Stimulated activated CD8-positive, alpha-beta memory T cell treated with anti-CD3 and anti-CD28 coated beads, Interleukin-4, amount 100 ng/mL, for 24 hours (primary cell): ENCODE results near the gene CYBA.
"Not testable (repeated sequence)": the region's sequence is repeated elsewhere in the genome, so short reads cannot be mapped to it uniquely, and the experiment has no call there.

ENCODE experiments used
- DNase-seq: peaks from one replicate; pipeline ENCODE4 v3.0.0-alpha.2; 2020; ENCODE audit warnings: low read depth

CYBA gene

DNA sequence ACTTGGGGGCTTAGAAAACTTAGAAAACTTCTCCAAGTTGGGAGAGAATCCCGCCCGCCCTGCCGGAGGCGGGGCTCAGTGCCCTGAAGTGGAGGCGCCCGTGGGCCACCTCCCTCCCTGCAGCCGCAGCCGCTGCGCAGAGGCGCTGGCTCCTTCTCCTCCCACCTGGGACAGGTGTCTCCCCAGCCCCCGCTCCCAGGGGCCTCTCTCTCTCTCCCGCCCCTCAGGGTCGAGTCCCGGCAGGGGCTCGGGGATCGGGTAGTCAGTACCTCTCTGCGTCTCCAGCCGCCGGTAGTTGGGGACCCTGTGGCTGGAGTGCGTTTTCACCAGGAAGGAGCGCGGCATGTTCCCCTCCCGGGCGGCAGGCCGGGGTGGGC is 35.2 kb upstream of the CYBA start:
- no peak for DNase-seq

- DNase-seq: no peak
Measured at GRCh38 chr16:88685156-88686061, 34.6 kb upstream of the CYBA start.

DNA sequence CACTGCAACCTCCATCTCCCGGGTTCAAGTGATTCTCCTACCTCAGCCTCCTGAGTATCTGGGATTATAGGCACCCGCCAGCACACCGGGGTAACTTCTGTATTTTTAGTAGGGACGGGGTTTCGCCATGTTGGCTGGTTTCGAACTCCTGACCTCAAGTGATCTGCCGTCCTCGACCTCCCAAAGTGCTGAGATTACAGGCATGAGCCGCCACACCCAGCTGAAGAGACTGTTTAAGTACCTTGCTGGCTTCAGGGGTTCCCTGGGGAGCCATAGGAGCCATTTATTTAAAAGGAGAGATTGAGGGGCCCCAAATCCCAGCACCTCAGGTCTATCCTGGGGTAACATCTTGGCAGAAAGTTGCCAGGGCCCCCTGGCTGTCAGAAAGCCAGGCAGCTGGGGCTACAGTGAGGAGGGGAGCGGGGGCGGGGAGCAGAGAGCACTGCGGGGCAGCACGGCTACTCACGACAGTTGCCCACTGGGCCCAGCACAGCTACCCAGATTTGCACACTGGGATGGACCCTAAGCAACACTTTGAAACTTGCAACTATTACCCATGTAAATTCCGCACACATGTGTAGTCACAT is 33.8 kb upstream of the CYBA start:
- DNase-seq: no peak

DNA sequence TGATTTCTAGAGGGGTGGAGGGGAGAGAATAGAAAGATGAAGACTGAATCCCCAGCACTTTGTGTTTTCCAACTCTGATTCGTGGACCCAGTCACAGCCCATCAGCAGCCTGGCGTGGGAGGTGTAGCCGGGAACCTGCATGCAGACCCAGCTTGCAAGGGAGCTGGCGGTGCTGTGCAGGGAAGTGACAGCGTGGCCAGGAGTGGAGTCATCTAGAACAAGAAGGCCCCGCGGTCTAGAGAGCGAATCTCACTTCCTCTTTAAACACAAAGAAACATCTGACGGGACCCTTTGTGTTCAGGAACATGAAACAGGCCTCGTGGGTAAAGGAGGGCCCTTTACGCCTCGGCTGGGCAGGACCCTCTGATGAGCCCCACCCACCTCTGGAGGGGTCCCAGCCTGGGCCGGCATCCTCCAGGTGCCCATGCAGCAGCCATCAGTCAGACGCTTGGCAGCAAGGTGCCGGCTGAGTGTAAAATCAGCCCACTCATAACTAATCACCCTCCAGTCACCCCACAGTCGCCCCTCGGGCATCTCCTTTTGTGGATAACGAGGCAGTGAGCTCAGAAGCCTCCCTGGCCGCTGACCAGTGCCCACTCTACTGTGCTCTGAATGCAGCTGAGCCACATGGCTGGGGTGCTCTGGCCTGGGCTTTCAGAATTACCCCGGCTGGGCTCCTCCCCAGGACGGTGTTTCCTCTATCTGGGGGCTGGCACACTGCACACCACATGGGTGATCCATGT is 31.0 kb upstream of the CYBA start:
- DNase-seq: no peak

DNA sequence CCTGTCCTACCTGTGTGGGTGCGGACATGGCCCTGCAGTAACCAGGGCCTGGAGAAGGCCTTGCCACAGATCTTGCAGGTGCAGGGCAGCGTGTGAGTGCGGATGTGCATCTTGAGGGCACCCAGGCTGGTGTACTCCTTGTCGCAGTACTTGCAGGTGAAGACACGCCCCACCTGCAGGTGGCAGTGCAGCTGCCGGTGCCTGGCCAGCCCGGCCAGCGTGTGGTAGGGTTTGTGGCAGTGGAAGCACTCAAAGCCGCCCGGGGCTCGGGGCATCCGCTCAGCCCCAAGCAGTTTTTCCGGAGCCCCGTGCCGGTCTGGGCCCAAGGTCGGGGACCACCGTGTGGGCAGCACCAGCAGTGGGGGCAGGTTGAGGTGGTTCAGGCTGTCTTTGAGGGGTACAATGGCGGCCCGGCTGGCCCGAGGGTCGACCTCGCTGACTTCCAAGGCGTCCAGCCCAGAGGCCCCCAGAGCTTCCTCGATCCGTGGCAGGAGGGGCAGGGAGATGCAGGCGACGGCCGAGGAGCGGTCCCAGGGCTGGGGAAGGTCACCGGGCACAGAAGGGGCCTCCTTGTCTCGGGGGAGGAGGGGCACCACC is 30.3 kb upstream of the CYBA start:
- DNase-seq: no peak

- no peak for DNase-seq
Measured at GRCh38 chr16:88680554-88681083, 29.8 kb upstream of the CYBA start.

DNA sequence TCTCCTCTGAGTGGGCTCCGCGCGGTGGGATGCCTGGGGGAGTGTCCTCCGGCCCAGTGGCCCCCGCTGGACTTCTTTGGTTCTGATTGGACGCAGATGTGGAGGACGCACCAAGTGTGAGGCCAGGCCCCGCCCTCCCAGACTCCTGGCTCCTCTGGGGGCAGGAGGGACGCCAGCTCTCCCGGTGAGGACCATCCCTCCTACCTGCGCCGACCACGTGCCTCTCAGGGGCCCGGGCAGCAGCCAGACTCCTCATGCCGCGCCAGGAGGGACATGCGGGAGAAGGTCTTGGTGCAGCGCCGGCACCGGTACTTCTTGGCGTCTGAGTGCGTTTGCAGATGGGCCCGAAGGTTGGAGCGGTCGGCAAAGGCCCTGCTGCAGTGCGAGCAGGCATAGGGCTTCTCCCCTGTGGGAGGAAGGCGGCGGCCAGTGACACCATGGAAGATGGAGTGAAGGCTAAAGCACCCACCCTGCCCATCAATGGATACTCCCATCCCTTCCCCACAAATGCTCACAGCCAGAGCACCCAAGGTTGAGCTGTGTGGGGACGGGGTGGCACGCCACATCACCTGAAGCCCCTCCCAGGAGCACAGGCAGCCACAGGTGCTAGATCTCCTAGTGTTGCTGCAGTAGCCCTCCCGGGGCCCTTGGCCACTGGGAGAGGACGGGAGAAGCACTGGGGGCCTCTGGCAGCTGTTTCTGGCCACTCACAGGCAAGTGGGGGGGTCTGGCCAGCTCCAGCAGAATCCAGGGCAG is 27.5 kb upstream of the CYBA start:
- DNase-seq: no peak

DNA sequence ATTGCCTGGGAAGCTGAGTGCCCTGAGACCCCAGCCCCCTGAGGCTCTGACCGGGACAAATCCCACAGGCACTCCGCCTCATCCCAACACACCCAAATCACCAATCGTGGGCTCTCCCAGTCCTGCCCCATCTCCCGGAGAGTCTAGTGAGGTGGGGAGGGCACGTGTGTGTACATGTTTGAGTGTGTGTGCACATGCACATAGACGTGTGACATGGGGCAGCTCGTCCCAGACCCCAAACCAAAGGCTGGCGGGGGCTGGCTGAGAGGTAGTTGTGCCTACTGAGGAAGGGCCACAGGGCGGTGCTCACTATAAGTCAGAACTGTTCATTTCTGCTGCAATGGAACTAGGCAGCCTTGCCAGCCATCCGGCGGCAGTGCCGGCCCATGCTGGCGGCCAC is 26.9 kb upstream of the CYBA start:
- no peak for DNase-seq

- no peak for DNase-seq
Measured at GRCh38 chr16:88676502-88677242, 25.8 kb upstream of the CYBA start.

DNA sequence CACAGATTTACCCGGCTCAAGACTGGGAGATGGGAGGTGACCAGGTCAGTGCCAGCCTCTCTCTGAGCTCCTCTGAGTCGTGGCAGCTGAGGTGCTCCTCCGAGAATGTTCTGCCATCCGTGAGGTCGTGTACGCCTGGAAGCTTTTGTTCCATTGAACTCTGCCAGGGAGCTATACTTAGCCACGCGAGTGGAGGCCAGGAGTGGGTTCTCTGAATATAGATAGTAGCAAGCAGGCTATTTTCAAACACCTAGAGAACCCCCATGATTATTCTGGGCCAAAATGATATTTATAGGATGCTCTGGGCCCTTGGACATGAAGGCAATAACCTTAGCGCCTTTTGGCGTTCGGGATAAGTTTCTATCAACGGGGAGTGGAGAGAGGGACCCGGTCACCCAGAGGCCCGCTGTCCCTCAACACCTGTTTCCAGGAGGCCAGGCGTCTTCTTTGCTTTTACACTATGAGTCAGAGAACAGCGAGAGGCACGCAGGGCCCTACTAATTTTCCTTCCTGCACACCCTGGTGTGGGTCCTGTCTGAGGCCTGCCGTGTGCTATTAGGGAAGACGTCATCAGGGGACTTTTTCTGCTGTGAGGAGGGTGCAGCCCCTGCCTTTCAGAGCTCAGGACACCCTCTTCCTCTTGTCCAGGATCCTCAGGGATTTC is 23.0 kb upstream of the CYBA start:
- DNase-seq: no peak

DNA sequence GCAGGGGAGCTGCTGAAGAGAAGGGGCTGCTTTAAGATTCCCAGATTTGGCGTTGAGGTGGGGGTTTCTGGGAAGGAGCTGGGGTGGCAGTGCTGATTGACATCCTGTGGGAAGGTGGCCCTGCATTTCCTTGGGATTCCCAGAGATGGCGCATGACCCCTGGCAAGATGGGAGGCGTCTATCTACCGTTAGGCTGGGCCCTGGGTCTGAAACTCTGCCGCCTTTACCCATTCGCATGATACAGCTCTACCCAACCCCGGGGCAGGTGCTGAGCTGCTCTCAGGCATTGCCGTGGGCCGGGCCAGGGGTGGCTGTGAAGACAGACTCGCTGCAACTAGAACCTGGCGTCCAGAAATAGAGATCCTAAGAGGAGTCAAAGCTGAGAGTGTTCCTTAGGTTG is 21.9 kb upstream of the CYBA start:
- no peak for DNase-seq

DNA sequence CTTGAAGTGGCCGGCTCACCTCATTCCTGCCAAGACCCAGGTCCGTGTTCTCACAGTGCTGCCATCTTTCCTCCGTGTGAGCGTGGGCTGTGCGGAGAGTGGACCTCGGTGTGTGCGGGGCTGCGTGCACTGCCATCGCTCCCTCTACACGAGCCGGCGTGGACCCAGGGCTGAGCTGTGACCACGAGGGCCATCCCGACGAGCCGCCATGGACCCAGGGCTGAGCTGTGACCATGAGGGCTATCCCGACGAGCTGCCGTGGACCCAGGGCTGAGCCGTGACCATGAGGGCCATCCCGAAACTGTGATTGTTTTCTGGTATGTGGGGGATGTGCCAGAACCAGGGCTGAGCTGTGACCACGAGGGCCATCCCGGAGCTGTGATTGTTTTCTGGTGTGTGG is 21.0 kb upstream of the CYBA start:
- no peak for DNase-seq

DNA sequence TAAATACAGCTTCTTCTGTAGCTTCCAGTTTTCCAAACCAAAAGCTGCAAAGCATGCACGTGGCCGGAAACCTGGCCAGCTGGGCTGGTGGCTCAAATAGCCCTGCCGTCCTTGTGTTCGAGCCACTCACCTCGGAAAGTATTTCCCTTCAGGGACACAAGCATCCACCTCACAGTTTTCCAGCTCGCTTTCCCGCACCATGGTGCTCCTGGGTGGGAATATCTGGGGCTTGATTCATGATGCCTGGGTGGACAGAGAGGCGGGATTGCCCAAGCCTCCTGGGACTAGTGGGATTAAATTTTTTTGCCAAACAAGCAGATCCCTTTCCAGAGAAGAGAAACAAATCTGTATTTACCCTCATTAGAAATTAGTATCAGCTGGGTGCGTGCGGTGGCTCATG is 19.1 kb upstream of the CYBA start:
- no peak for DNase-seq

- not testable (repeated sequence) for DNase-seq
Measured at GRCh38 chr16:88669493-88669892, 18.6 kb upstream of the CYBA start.

- DNase-seq: no peak
Measured at GRCh38 chr16:88667461-88667860, 16.6 kb upstream of the CYBA start.

DNA sequence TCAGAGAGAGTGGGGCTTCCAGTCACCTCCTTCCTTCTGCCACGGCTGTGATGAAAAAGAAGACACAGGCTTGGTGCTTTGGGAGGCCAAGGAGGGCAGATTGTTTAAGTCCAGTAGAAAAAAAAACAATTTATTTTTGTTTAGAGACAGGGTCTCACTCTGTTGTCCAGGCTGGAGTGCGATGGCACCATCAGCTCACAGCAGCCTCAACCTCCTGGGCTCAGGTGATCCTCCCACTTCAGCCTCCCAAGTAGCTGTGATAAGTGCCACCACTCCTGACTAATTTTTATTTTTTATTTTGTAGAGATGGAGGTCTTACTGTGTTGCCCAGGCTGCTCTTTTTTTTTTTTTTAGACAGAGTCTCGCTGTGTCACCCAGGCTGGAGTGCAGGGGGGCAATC is 14.7 kb upstream of the CYBA start:
- DNase-seq: no peak

GRCh38 chr16:88665148-88665547 is 14.3 kb upstream of the CYBA start:
- no peak for DNase-seq

GRCh38 chr16:88662843-88663606 is 12.2 kb upstream of the CYBA start, which contains the start of gene MVD:
Gene MVD, minus strand, starts transcription at chr16:88663091. Its CDS starts 11 bp downstream, at chr16:88663080.
- peak; percentile 91 for DNase-seq

DNA sequence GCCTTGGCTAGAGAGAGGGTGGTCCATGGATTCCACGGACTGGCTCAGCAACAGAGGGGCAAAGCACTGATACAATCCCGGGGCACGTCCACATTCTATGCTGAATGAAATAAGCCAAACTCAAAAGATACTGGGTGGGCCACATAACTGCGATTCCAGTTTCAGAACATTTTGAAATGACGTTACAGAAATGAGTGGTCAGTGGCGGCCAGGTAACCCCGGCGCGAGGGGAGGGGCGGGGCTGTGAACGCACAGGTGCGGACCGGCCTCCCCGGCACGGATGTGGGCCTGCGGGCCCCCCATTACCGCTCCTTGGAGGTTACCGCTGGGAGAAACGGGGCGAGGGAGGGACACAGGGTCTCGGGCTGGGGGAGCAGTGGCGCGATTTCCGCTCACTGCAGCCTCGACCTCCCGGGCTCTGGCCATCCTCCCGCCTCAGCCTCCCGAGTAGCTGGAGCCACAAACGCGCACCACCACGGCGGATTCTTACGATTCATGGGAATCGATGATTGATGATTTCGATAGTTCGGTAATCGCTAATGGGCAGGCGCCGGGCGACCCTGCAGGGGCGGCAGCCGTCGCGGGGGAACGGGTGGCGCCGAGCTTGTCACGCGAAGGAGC is 11.5 kb upstream of the CYBA start:
- no peak for DNase-seq
